RWPE2 (cell line): ENCODE data around the gene CAMP.

Experiments
- ATAC-seq: fragments of 200-7000 bp; cut with Tn5 transposase; 3 replicates; pipeline ENCODE4 v1.9.1; 2021; ENCODE audit warnings: low read depth
- DNase-seq: peaks from one replicate; pipeline ENCODE4 v3.0.0-alpha.2; 2020; ENCODE audit warnings: low spot score
- H3K27ac ChIP-seq: fragments of 450-650 bp; 2 replicates; pipeline ENCODE4 v1.5.1; 2017; ENCODE audit warnings: mild to moderate bottlenecking; ENCODE audit not compliant: poor library complexity, severe bottlenecking
- H3K27me3 ChIP-seq: fragments of 250-450 bp; sonication (Bioruptor Pico); 2 replicates; pipeline ENCODE4 v1.5.1; 2021; ENCODE audit warnings: mild to moderate bottlenecking, moderate library complexity; ENCODE audit not compliant: insufficient read depth, poor library complexity, severe bottlenecking
- H3K36me3 ChIP-seq: fragments of 250-450 bp; sonication (Bioruptor Pico); 2 replicates; pipeline ENCODE4 v1.5.1; 2020; ENCODE audit warnings: low read depth, mild to moderate bottlenecking, moderate library complexity
- H3K4me1 ChIP-seq: fragments of 250-450 bp; sonication (Bioruptor Pico); 2 replicates; pipeline ENCODE4 v1.5.1; 2021; ENCODE audit warnings: mild to moderate bottlenecking, moderate library complexity; ENCODE audit not compliant: insufficient read depth, poor library complexity, severe bottlenecking
- H3K4me3 ChIP-seq: fragments of 250-450 bp; sonication (Bioruptor Pico); 2 replicates; pipeline ENCODE4 v1.5.1; 2021; ENCODE audit warnings: mild to moderate bottlenecking, moderate library complexity; ENCODE audit not compliant: severe bottlenecking
- H3K9me3 ChIP-seq: fragments of 250-450 bp; sonication (Bioruptor Pico); 2 replicates; pipeline ENCODE4 v1.5.1; 2021; ENCODE audit warnings: mild to moderate bottlenecking, moderate library complexity; ENCODE audit not compliant: severe bottlenecking
- TF ChIP-seq, protein P1 (sequence below): fragments of 450-650 bp; IDR thresholded peaks from one replicate; pipeline ENCODE4 v1.5.1; 2017; ENCODE audit warnings: mild to moderate bottlenecking, moderate library complexity; ENCODE audit not compliant: poor library complexity, severe bottlenecking

The CAMP gene

GRCh38 chr3:48184299-48184698, 39.0 kb upstream of the CAMP start:
- Histone ChIP-seq H3K27me3 (no peaks in the 10 kb centered on the region), H3K27ac (no peak overlapping the region), H3K4me3 (no peak overlapping the region), H3K9me3 (no peaks in the 10 kb centered on the region), H3K36me3 (peaks cover 69% of the 10 kb centered on the region), H3K4me1 (peaks cover 3% of the 10 kb centered on the region)
- TF ChIP-seq, protein P1, sequence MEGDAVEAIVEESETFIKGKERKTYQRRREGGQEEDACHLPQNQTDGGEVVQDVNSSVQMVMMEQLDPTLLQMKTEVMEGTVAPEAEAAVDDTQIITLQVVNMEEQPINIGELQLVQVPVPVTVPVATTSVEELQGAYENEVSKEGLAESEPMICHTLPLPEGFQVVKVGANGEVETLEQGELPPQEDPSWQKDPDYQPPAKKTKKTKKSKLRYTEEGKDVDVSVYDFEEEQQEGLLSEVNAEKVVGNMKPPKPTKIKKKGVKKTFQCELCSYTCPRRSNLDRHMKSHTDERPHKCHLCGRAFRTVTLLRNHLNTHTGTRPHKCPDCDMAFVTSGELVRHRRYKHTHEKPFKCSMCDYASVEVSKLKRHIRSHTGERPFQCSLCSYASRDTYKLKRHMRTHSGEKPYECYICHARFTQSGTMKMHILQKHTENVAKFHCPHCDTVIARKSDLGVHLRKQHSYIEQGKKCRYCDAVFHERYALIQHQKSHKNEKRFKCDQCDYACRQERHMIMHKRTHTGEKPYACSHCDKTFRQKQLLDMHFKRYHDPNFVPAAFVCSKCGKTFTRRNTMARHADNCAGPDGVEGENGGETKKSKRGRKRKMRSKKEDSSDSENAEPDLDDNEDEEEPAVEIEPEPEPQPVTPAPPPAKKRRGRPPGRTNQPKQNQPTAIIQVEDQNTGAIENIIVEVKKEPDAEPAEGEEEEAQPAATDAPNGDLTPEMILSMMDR = no peak
- no peak for ATAC-seq
- DNase-seq = no peak

- Histone ChIP-seq H3K27me3 (no peaks in the 10 kb centered on the region), H3K36me3 (peaks cover 61% of the 10 kb centered on the region), H3K4me3 (no peak overlapping the region), H3K27ac (no peak overlapping the region), H3K9me3 (no peaks in the 10 kb centered on the region), H3K4me1 (peaks cover 3% of the 10 kb centered on the region)
- DNase-seq (no peak), ATAC-seq (no peak)
- TF ChIP-seq, protein P1 = no peak
Observed at GRCh38 chr3:48185129-48185528, 38.2 kb upstream of the CAMP start.

GRCh38 chr3:48186631-48187300, 36.5 kb upstream of the CAMP start:
- Histone ChIP-seq H3K27ac (peak overlapping the region; percentile 67), H3K36me3 (peaks cover 45% of the 10 kb centered on the region), H3K4me3 (peak overlapping the region; percentile 71), H3K4me1 (peaks cover 3% of the 10 kb centered on the region), H3K9me3 (no peaks in the 10 kb centered on the region), H3K27me3 (no peaks in the 10 kb centered on the region)
- TF ChIP-seq, protein P1 = no peak
- ATAC-seq = no peak
- DNase-seq = no peak

- Histone ChIP-seq H3K9me3 (no peaks in the 10 kb centered on the region), H3K36me3 (peaks cover 40% of the 10 kb centered on the region), H3K27me3 (no peaks in the 10 kb centered on the region), H3K4me1 (peaks cover 3% of the 10 kb centered on the region), H3K27ac (peak overlapping the region; percentile 67), H3K4me3 (peak overlapping the region; percentile 71)
- DNase-seq = no peak
- no peak for ATAC-seq
- TF ChIP-seq, protein P1 = no peak
Observed at GRCh38 chr3:48187301-48187578, 36.1 kb upstream of the CAMP start.

- TF ChIP-seq, protein P1 = no peak
Observed at GRCh38 chr3:48187579-48188265, 35.6 kb upstream of the CAMP start.

More at GRCh38 chr3:48187579-48188265, 35.6 kb upstream of the CAMP start:
- no peaks in the 10 kb centered on the region for H3K27me3 ChIP-seq
- peaks cover 3% of the 10 kb centered on the region for H3K4me1 ChIP-seq
- peak overlapping the region; percentile 71 for H3K4me3 ChIP-seq
- ATAC-seq (peak; percentile 46), DNase-seq (peak; percentile 82)
- peak overlapping the region; percentile 67 for H3K27ac ChIP-seq
- no peaks in the 10 kb centered on the region for H3K9me3 ChIP-seq
- H3K36me3 ChIP-seq = peaks cover 35% of the 10 kb centered on the region
